OCI-LY1 (cell line): ENCODE measurements around the gene MED4.
"Not testable (repeated sequence)": the region's sequence is repeated elsewhere in the genome, so short reads cannot be mapped to it uniquely, and the experiment has no call there.

Experiments used
- H2AFZ ChIP-seq: fragments of 200-600 bp; sonication (generic), shearing (Covaris generic); 2 replicates; pipeline ENCODE4 v1.6.0; 2014; ENCODE audit warnings: antibody characterized with exemption, mild to moderate bottlenecking, low read length
- H3F3A ChIP-seq: fragments of 200-600 bp; sonication (generic), shearing (Covaris generic); 2 replicates; pipeline ENCODE4 v1.6.0; 2014; ENCODE audit warnings: mild to moderate bottlenecking, antibody characterized with exemption, low read length, moderate library complexity; ENCODE audit not compliant: insufficient read depth
- H3K27ac ChIP-seq: fragments of 200-600 bp; sonication (generic); 2 replicates; pipeline ENCODE4 v1.5.1; 2014; ENCODE audit warnings: low read length, mixed run types, mild to moderate bottlenecking, low read depth; ENCODE audit not compliant: poor library complexity, severe bottlenecking
- H3K27me3 ChIP-seq: fragments of 200-600 bp; sonication (generic); 2 replicates; pipeline ENCODE4 v1.6.0; 2014; ENCODE audit warnings: antibody characterized with exemption, mild to moderate bottlenecking, low read length, moderate library complexity; ENCODE audit not compliant: insufficient read depth
- H3K36me3 ChIP-seq: fragments of 200-600 bp; sonication (generic); 2 replicates; pipeline ENCODE4 v1.6.1; 2014; ENCODE audit warnings: mild to moderate bottlenecking, antibody characterized with exemption, low read length, moderate library complexity, mixed read lengths; ENCODE audit not compliant: insufficient read depth
- H3K4me1 ChIP-seq: fragments of 200-600 bp; sonication (generic); 2 replicates; pipeline ENCODE4 v1.5.1; 2014; ENCODE audit warnings: mild to moderate bottlenecking, low read length, moderate library complexity; ENCODE audit not compliant: insufficient read depth, severe bottlenecking
- H3K4me2 ChIP-seq: fragments of 200-600 bp; sonication (generic), shearing (Covaris generic); 2 replicates; pipeline ENCODE4 v1.6.1; 2014; ENCODE audit warnings: low read length
- H3K4me3 ChIP-seq: fragments of 200-600 bp; sonication (generic); 2 replicates; pipeline ENCODE4 v1.5.1; 2014; ENCODE audit warnings: low read length, low read depth, mild to moderate bottlenecking, mixed read lengths; ENCODE audit not compliant: poor library complexity, severe bottlenecking
- H3K79me2 ChIP-seq: fragments of 200-600 bp; shearing (Covaris generic); 2 replicates; pipeline ENCODE4 v1.6.1; 2016; ENCODE audit warnings: mixed run types, low read length, mixed read lengths; ENCODE audit not compliant: insufficient read depth
- H3K9ac ChIP-seq: fragments of 200-600 bp; sonication (generic), shearing (Covaris generic); 2 replicates; pipeline ENCODE4 v1.6.1; 2014; ENCODE audit warnings: mild to moderate bottlenecking, low read length, mixed read lengths
- H3K9me2 ChIP-seq: fragments of 200-600 bp; sonication (generic), shearing (Covaris generic); 2 replicates; pipeline ENCODE4 v1.6.1; 2014; ENCODE audit warnings: low read depth, mild to moderate bottlenecking, low read length, mixed read lengths
- H3K9me3 ChIP-seq: fragments of 200-600 bp; shearing (Covaris generic); 2 replicates; pipeline ENCODE4 v1.6.1; 2014; ENCODE audit warnings: low read length, mixed read lengths
- H4K20me1 ChIP-seq: fragments of 200-600 bp; sonication (generic), shearing (Covaris generic); 2 replicates; pipeline ENCODE4 v1.6.0; 2016; ENCODE audit warnings: mild to moderate bottlenecking, low read length; ENCODE audit not compliant: insufficient read depth
- CTCF ChIP-seq: fragments of 200-600 bp; sonication (generic), shearing (Covaris generic); IDR thresholded peaks from 2 replicates; pipeline ENCODE4 v1.5.1; 2017; ENCODE audit warnings: mild to moderate bottlenecking, antibody characterized with exemption, low read length, moderate library complexity, mixed read lengths
- EZH2 ChIP-seq: fragments of 200-600 bp; sonication (generic), shearing (Covaris generic); IDR thresholded peaks from 2 replicates; pipeline ENCODE4 v1.8.0; 2017; ENCODE audit warnings: borderline replicate concordance, mixed run types, mild to moderate bottlenecking, antibody characterized with exemption, low read length, moderate library complexity, mixed read lengths

Gene MED4

GRCh38 chr13:48068036-48068435 is 26.9 kb downstream of the MED4 start:
- no peak overlapping the region for H3K27ac ChIP-seq
- H3K79me2 ChIP-seq: no peaks in the 10 kb centered on the region
- H3K4me2 ChIP-seq: no peak overlapping the region
- peaks cover 17% of the 10 kb centered on the region for H3K9me3 ChIP-seq
- no peak overlapping the region for H3K4me3 ChIP-seq
- no peaks in the 10 kb centered on the region for H3K27me3 ChIP-seq
- peak; percentile 22; the same call in 1 of the 2 replicates for TF ChIP-seq CTCF
- no peak for TF ChIP-seq EZH2
- H3K36me3 ChIP-seq: peaks cover 72% of the 10 kb centered on the region
- no peaks in the 10 kb centered on the region for H3F3A ChIP-seq
- no peak overlapping the region for H3K9ac ChIP-seq
- no peaks in the 10 kb centered on the region for H4K20me1 ChIP-seq
- H2AFZ ChIP-seq: no peak overlapping the region
- H3K9me2 ChIP-seq: no peaks in the 10 kb centered on the region
- H3K4me1 ChIP-seq: peaks cover 7% of the 10 kb centered on the region

- H3K27me3 ChIP-seq: no peaks in the 10 kb centered on the region
- no peaks in the 10 kb centered on the region for H4K20me1 ChIP-seq
- no peak overlapping the region for H3K4me3 ChIP-seq
- H3K4me1 ChIP-seq: peaks cover 7% of the 10 kb centered on the region
- H3F3A ChIP-seq: no peaks in the 10 kb centered on the region
- H3K79me2 ChIP-seq: no peaks in the 10 kb centered on the region
- H3K4me2 ChIP-seq: no peak overlapping the region
- peaks cover 9% of the 10 kb centered on the region for H3K9me3 ChIP-seq
- H3K27ac ChIP-seq: peak overlapping the region; percentile 73
- no peaks in the 10 kb centered on the region for H3K9me2 ChIP-seq
- TF ChIP-seq EZH2 (no peak), CTCF (no peak)
- H2AFZ ChIP-seq: no peak overlapping the region
- H3K9ac ChIP-seq: no peak overlapping the region
- peaks cover 63% of the 10 kb centered on the region for H3K36me3 ChIP-seq
Measured at GRCh38 chr13:48066310-48066989, 28.5 kb downstream of the MED4 start.

- H3K27me3 ChIP-seq, H3K4me1 ChIP-seq, H3F3A ChIP-seq, H2AFZ ChIP-seq, H3K4me3 ChIP-seq, H3K9me2 ChIP-seq, H3K27ac ChIP-seq, H3K9me3 ChIP-seq, H3K9ac ChIP-seq, H3K79me2 ChIP-seq, H4K20me1 ChIP-seq, H3K4me2 ChIP-seq, H3K36me3 ChIP-seq: not testable (repeated sequence)
Measured at GRCh38 chr13:48059951-48060350, 35.0 kb downstream of the MED4 start.

- H2AFZ ChIP-seq, H3K4me2 ChIP-seq, H3F3A ChIP-seq, H4K20me1 ChIP-seq, H3K79me2 ChIP-seq, H3K9ac ChIP-seq, H3K4me3 ChIP-seq, H3K9me3 ChIP-seq, H3K4me1 ChIP-seq, H3K9me2 ChIP-seq, H3K27me3 ChIP-seq, H3K27ac ChIP-seq: not testable (repeated sequence)
- H3K36me3 ChIP-seq: peaks cover 13% of the 10 kb centered on the region; the same call in 1 of the 2 replicates
Measured at GRCh38 chr13:48058536-48058935, 36.4 kb downstream of the MED4 start.
